Mononuclear cell (primary cell): ENCODE results near the gene BHMT2. TPM values are rescaled to one million over a fixed set of nuclear protein-coding genes. Genes with fewer than 3 reads are reported as not detected.

Source experiments
- H3K27me3 ChIP-seq: 2 replicates; pipeline ENCODE4 v1.6.0; 2011; ENCODE audit warnings: low read length, control low read depth; ENCODE audit not compliant: insufficient read depth
- H3K4me1 ChIP-seq: 2 replicates; pipeline ENCODE4 v1.5.1; 2011; ENCODE audit warnings: mild to moderate bottlenecking, low read length, control low read depth; ENCODE audit not compliant: insufficient read depth
- H3K4me3 ChIP-seq: 2 replicates; pipeline ENCODE4 v1.5.1; 2011; ENCODE audit warnings: mild to moderate bottlenecking, low read length, moderate library complexity
- H3K9me3 ChIP-seq: 2 replicates; pipeline ENCODE4 v1.5.1; 2011; ENCODE audit warnings: low read depth, mild to moderate bottlenecking, control low read depth, low read length
- total RNA-seq: library from RNA; depleted of rRNA; stranded (reverse); fragments of >200 nt; gene quantifications from one replicate; pipeline ENCODE4 v1.2.3, GENCODE V29; 2012

The BHMT2 gene
- total RNA-seq, result not detected

GRCh38 chr5:79069488-79070349 is at the start of gene BHMT2, which contains the start of gene DMGDH:
Gene BHMT2 (plus strand): TSS chr5:79069767. CDS start chr5:79069783, 16 bp downstream.
Gene DMGDH (minus strand): TSS chr5:79069674. CDS start chr5:79069620, 54 bp downstream.
- Histone ChIP-seq H3K4me1 (no peaks in the 10 kb centered on the region), H3K4me3 (no peak within 1 kb of the TSS), H3K27me3 (peaks cover 21% of the 10 kb centered on the region), H3K9me3 (no peaks in the 10 kb centered on the region)

GRCh38 chr5:79020861-79021561 is 48.6 kb upstream of the BHMT2 start:
- Histone ChIP-seq H3K27me3 (peaks cover 46% of the 10 kb centered on the region), H3K4me1 (peaks cover 7% of the 10 kb centered on the region), H3K9me3 (no peaks in the 10 kb centered on the region), H3K4me3 (no peak overlapping the region)

GRCh38 chr5:79021753-79022152 is 47.8 kb upstream of the BHMT2 start:
- Histone ChIP-seq H3K27me3 (peaks cover 51% of the 10 kb centered on the region), H3K4me3 (no peak overlapping the region), H3K4me1 (peaks cover 7% of the 10 kb centered on the region), H3K9me3 (no peaks in the 10 kb centered on the region)

- H3K4me3 ChIP-seq, result no peak overlapping the region
- H3K4me1 ChIP-seq, result peaks cover 7% of the 10 kb centered on the region
- peaks cover 47% of the 10 kb centered on the region for H3K27me3 ChIP-seq
- H3K9me3 ChIP-seq, result no peaks in the 10 kb centered on the region
These were observed 46.8 kb upstream of the BHMT2 start for GRCh38 chr5:79022771-79023170.

GRCh38 chr5:79023348-79023747 is 46.2 kb upstream of the BHMT2 start:
- peaks cover 7% of the 10 kb centered on the region for H3K4me1 ChIP-seq
- H3K4me3 ChIP-seq, result no peak overlapping the region
- H3K27me3 ChIP-seq, result peaks cover 41% of the 10 kb centered on the region
- H3K9me3 ChIP-seq, result no peaks in the 10 kb centered on the region

- Histone ChIP-seq H3K27me3 (peaks cover 35% of the 10 kb centered on the region), H3K4me1 (peaks cover 7% of the 10 kb centered on the region), H3K4me3 (no peak overlapping the region), H3K9me3 (no peaks in the 10 kb centered on the region)
These were observed 45.6 kb upstream of the BHMT2 start for GRCh38 chr5:79023947-79024346.

GRCh38 chr5:79025054-79025472 is 44.5 kb upstream of the BHMT2 start:
- H3K4me3 ChIP-seq, result no peak overlapping the region
- no peaks in the 10 kb centered on the region for H3K9me3 ChIP-seq
- peaks cover 7% of the 10 kb centered on the region for H3K4me1 ChIP-seq
- peaks cover 27% of the 10 kb centered on the region for H3K27me3 ChIP-seq

GRCh38 chr5:79030663-79031484 is 38.7 kb upstream of the BHMT2 start:
- Histone ChIP-seq H3K9me3 (no peaks in the 10 kb centered on the region), H3K4me3 (no peak overlapping the region), H3K4me1 (no peaks in the 10 kb centered on the region), H3K27me3 (peaks cover 5% of the 10 kb centered on the region)

- H3K9me3 ChIP-seq, result no peaks in the 10 kb centered on the region
- H3K27me3 ChIP-seq, result peaks cover under 1% of the 10 kb centered on the region
- no peak overlapping the region for H3K4me3 ChIP-seq
- no peaks in the 10 kb centered on the region for H3K4me1 ChIP-seq
These were observed 38.1 kb upstream of the BHMT2 start for GRCh38 chr5:79031485-79031867.

- H3K4me3 ChIP-seq, result no peak overlapping the region
- H3K9me3 ChIP-seq, result no peaks in the 10 kb centered on the region
- H3K4me1 ChIP-seq, result no peaks in the 10 kb centered on the region
- peaks cover 4% of the 10 kb centered on the region for H3K27me3 ChIP-seq
These were observed 37.4 kb upstream of the BHMT2 start for GRCh38 chr5:79032031-79032695.

- Histone ChIP-seq H3K4me3 (no peak overlapping the region), H3K9me3 (no peaks in the 10 kb centered on the region), H3K4me1 (no peaks in the 10 kb centered on the region), H3K27me3 (peaks cover 4% of the 10 kb centered on the region)
These were observed 36.8 kb upstream of the BHMT2 start for GRCh38 chr5:79032782-79033181.

GRCh38 chr5:79035237-79035636 is 34.3 kb upstream of the BHMT2 start:
- Histone ChIP-seq H3K27me3 (peaks cover 4% of the 10 kb centered on the region), H3K9me3 (no peaks in the 10 kb centered on the region), H3K4me1 (no peaks in the 10 kb centered on the region), H3K4me3 (no peak overlapping the region)

- Histone ChIP-seq H3K27me3 (peaks cover 4% of the 10 kb centered on the region), H3K4me1 (no peaks in the 10 kb centered on the region), H3K4me3 (no peak overlapping the region), H3K9me3 (no peaks in the 10 kb centered on the region)
These were observed 32.8 kb upstream of the BHMT2 start for GRCh38 chr5:79036769-79037168.

- H3K4me1 ChIP-seq, result no peaks in the 10 kb centered on the region
- H3K9me3 ChIP-seq, result no peaks in the 10 kb centered on the region
- no peaks in the 10 kb centered on the region for H3K27me3 ChIP-seq
- no peak overlapping the region for H3K4me3 ChIP-seq
These were observed 27.4 kb upstream of the BHMT2 start for GRCh38 chr5:79042188-79042587.
